ENCODE measurements around the gene DPEP1.
A peak's percentile ranks its signal among the peaks of the same experiment; 100 is the strongest.

Gene DPEP1

GRCh38 chr16:89606006-89606405, 7.4 kb upstream of the DPEP1 start:
- no peaks in the 10 kb centered on the region for H3K27me3 Mint-ChIP-seq (ENCODE audit: low read depth, poor library complexity)
- H3K4me3 Mint-ChIP-seq = no peak overlapping the region
- TF ChIP-seq, protein P1, sequence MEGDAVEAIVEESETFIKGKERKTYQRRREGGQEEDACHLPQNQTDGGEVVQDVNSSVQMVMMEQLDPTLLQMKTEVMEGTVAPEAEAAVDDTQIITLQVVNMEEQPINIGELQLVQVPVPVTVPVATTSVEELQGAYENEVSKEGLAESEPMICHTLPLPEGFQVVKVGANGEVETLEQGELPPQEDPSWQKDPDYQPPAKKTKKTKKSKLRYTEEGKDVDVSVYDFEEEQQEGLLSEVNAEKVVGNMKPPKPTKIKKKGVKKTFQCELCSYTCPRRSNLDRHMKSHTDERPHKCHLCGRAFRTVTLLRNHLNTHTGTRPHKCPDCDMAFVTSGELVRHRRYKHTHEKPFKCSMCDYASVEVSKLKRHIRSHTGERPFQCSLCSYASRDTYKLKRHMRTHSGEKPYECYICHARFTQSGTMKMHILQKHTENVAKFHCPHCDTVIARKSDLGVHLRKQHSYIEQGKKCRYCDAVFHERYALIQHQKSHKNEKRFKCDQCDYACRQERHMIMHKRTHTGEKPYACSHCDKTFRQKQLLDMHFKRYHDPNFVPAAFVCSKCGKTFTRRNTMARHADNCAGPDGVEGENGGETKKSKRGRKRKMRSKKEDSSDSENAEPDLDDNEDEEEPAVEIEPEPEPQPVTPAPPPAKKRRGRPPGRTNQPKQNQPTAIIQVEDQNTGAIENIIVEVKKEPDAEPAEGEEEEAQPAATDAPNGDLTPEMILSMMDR (IDR thresholded peaks at IDR 0.05) = no peak
- no peak for DNase-seq
- no peaks in the 10 kb centered on the region for H3K36me3 Mint-ChIP-seq (ENCODE audit: low read depth)
- H3K9me3 Mint-ChIP-seq = no peaks in the 10 kb centered on the region
- peaks cover 42% of the 10 kb centered on the region for H3K4me1 Mint-ChIP-seq
- no peak overlapping the region for H3K27ac Mint-ChIP-seq

DNA sequence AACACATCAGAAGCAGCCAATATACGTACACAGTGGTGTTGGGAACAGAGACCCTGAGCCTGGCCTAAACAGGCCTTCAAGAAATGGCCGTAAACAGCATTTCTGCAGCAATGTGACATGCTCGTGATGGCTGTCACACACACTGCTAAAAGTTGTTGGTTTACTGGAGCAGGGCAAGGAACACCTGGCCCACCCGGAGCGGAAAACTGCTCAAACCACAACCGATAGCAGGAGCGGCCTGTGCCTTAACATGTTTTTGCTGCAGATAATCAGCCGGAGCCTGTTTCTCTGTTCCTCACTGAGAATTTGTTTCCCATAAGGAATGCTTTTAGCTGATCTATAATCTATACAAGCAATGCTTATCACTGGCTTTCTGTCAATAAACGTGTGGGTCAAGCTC, 6.0 kb upstream of the DPEP1 start:
- H3K36me3 Mint-ChIP-seq (ENCODE audit: low read depth) = no peaks in the 10 kb centered on the region
- H3K27me3 Mint-ChIP-seq (ENCODE audit: low read depth, poor library complexity) = no peaks in the 10 kb centered on the region
- TF ChIP-seq, protein P1 (IDR thresholded peaks at IDR 0.05) = no peak
- H3K4me1 Mint-ChIP-seq = peaks cover 47% of the 10 kb centered on the region
- no peak overlapping the region for H3K27ac Mint-ChIP-seq
- no peaks in the 10 kb centered on the region for H3K9me3 Mint-ChIP-seq
- no peak for DNase-seq
- no peak overlapping the region for H3K4me3 Mint-ChIP-seq

- Mint-ChIP-seq H3K27me3 (ENCODE audit: low read depth, poor library complexity) (no peaks in the 10 kb centered on the region), H3K9me3 (no peaks in the 10 kb centered on the region), H3K4me1 (peaks cover 48% of the 10 kb centered on the region), H3K36me3 (ENCODE audit: low read depth) (no peaks in the 10 kb centered on the region), H3K27ac (no peak overlapping the region), H3K4me3 (no peak overlapping the region)
- no peak for DNase-seq
- TF ChIP-seq, protein P1 (IDR thresholded peaks at IDR 0.05) = no peak
Measured at GRCh38 chr16:89607937-89608740, 5.3 kb upstream of the DPEP1 start.

- no peaks in the 10 kb centered on the region for H3K9me3 Mint-ChIP-seq
- no peak for DNase-seq
- H3K4me1 Mint-ChIP-seq = peaks cover 48% of the 10 kb centered on the region
- no peak overlapping the region for H3K4me3 Mint-ChIP-seq
- H3K36me3 Mint-ChIP-seq (ENCODE audit: low read depth) = no peaks in the 10 kb centered on the region
- no peak overlapping the region for H3K27ac Mint-ChIP-seq
- H3K27me3 Mint-ChIP-seq (ENCODE audit: low read depth, poor library complexity) = no peaks in the 10 kb centered on the region
- TF ChIP-seq, protein P1 (IDR thresholded peaks at IDR 0.05) = no peak
Measured at GRCh38 chr16:89610108-89610453, 3.4 kb upstream of the DPEP1 start.

DNA sequence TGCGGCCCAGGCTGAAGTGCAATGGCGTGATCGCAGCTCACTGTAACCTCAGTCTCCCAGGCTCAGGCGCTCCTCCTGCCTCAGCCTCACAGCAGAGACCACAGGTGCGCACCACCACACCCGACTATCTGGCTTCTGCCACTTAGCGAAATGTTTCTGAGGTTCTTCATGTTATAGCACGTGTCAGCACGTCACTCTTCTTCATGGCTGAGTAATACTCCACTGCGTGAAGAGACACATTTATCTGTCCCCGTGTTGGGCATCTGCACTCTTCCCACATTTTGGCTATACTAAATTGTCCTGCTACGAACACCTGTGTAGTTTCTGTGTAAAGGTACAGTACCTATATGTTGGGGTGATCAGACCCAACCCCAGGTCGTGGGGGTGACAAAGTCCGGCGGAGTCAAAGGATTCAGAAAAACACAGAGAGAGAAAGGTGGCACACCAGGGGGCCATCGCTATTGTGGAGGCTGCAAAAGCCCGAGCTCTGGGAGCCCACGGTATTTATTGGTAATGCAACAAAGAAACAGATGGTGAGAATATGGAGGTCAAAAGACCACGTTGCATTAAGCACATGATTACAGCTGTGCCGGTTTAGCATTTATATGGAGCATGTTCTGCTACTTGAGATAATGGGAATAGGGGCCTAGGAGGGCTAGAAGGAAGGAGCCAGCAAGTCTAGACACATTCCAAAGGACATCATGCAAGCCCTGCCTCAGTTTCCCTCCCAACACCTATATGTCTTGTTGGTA, 851 bp upstream of the DPEP1 start:
- no peak for DNase-seq
- no peaks in the 10 kb centered on the region for H3K36me3 Mint-ChIP-seq (ENCODE audit: low read depth)
- no peaks in the 10 kb centered on the region for H3K27me3 Mint-ChIP-seq (ENCODE audit: low read depth, poor library complexity)
- peaks cover 58% of the 10 kb centered on the region for H3K4me1 Mint-ChIP-seq
- H3K27ac Mint-ChIP-seq = no peak overlapping the region
- peak overlapping the region; percentile 14 for H3K4me3 Mint-ChIP-seq
- H3K9me3 Mint-ChIP-seq = no peaks in the 10 kb centered on the region
- TF ChIP-seq, protein P1 (IDR thresholded peaks at IDR 0.05) = no peak
